Stimulated activated naive B cell treated with anti-CD40 and anti-IgM and Interleukin-4, amounts not matched to agents 10 μg/mL and 1 μg/mL and 100 μg/mL, for 72 hours (primary cell): ENCODE data around the gene MYO1H.
"Not testable (repeated sequence)": the region's sequence is repeated elsewhere in the genome, so short reads cannot be mapped to it uniquely, and the experiment has no call there.

ENCODE experiments used
- ATAC-seq, 2 donors: fragments of 150-1000 bp; cut with Tn5 transposase; replicated peaks; 2 replicates each; pipeline ENCODE4 v1.10.0; 2021; ENCODE audit warnings: moderate library complexity in 1 of 2
- DNase-seq: peaks from one replicate; pipeline ENCODE4 v3.0.0; 2021
- H3K27ac Mint-ChIP-seq: one replicate; pipeline ENCODE4 v1.8.0; 2022; ENCODE audit warnings: mild to moderate bottlenecking, mixed read lengths
- H3K27me3 Mint-ChIP-seq, 2 donors: one replicate each; pipeline ENCODE4 v1.8.0; 2022; ENCODE audit warnings: mixed read lengths in 2 of 2
- H3K36me3 Mint-ChIP-seq, 2 donors: one replicate each; pipeline ENCODE4 v1.8.0; 2022; ENCODE audit warnings: mixed read lengths in 2 of 2, mild to moderate bottlenecking in 1 of 2
- H3K4me1 Mint-ChIP-seq, 2 donors: one replicate each; pipeline ENCODE4 v1.8.0; 2022; ENCODE audit warnings: mixed read lengths in 2 of 2, mild to moderate bottlenecking in 1 of 2
- H3K4me3 Mint-ChIP-seq, 2 donors: one replicate each; pipeline ENCODE4 v1.8.0; 2022; ENCODE audit warnings: mild to moderate bottlenecking in 2 of 2, mixed read lengths in 2 of 2, moderate library complexity in 1 of 2
- H3K9me3 Mint-ChIP-seq, 2 donors: one replicate each; pipeline ENCODE4 v1.8.0; 2022; ENCODE audit warnings: mixed read lengths in 2 of 2, mild to moderate bottlenecking in 1 of 2

Gene MYO1H

GRCh38 chr12:109377139-109377685 is 29.5 kb downstream of the MYO1H start:
- DNase-seq (no peak), ATAC-seq (no peak)
- H3K4me1 Mint-ChIP-seq = no peaks in the 10 kb centered on the region
- no peaks in the 10 kb centered on the region for H3K36me3 Mint-ChIP-seq
- no peak overlapping the region for H3K4me3 Mint-ChIP-seq
- peaks cover 34 to 37% of the 10 kb centered on the region in 2 donors for H3K27me3 Mint-ChIP-seq
- H3K9me3 Mint-ChIP-seq = no peaks in the 10 kb centered on the region
- H3K27ac Mint-ChIP-seq = no peak overlapping the region

GRCh38 chr12:109378569-109378968 is 30.9 kb downstream of the MYO1H start:
- DNase-seq (no peak), ATAC-seq (no peak)
- no peaks in the 10 kb centered on the region for H3K36me3 Mint-ChIP-seq
- no peak overlapping the region for H3K4me3 Mint-ChIP-seq
- H3K4me1 Mint-ChIP-seq = no peaks in the 10 kb centered on the region
- no peak overlapping the region for H3K27ac Mint-ChIP-seq
- H3K27me3 Mint-ChIP-seq = peaks cover 39 to 42% of the 10 kb centered on the region in 2 donors
- H3K9me3 Mint-ChIP-seq = peaks cover 0 to 1% of the 10 kb centered on the region in 2 donors

GRCh38 chr12:109382031-109382430 is 34.3 kb downstream of the MYO1H start:
- Mint-ChIP-seq H3K4me1 (no peaks in the 10 kb centered on the region), H3K27ac (no peak overlapping the region), H3K4me3 (no peak overlapping the region), H3K9me3 (peaks cover 0 to 1% of the 10 kb centered on the region in 2 donors), H3K36me3 (no peaks in the 10 kb centered on the region), H3K27me3 (peaks cover 28 to 37% of the 10 kb centered on the region in 2 donors)
- DNase-seq = no peak
- ATAC-seq = no peak

- no peak overlapping the region for H3K27ac Mint-ChIP-seq
- ATAC-seq (no peak), DNase-seq (no peak)
- no peak overlapping the region for H3K4me3 Mint-ChIP-seq
- H3K36me3 Mint-ChIP-seq = no peaks in the 10 kb centered on the region
- peaks cover 5 to 8% of the 10 kb centered on the region in 2 donors for H3K9me3 Mint-ChIP-seq
- peaks cover 31 to 36% of the 10 kb centered on the region in 2 donors for H3K27me3 Mint-ChIP-seq
- no peaks in the 10 kb centered on the region for H3K4me1 Mint-ChIP-seq
These were observed 35.5 kb downstream of the MYO1H start for GRCh38 chr12:109383240-109383639.

- peaks cover 5 to 8% of the 10 kb centered on the region in 2 donors for H3K9me3 Mint-ChIP-seq
- no peak for ATAC-seq
- no peaks in the 10 kb centered on the region for H3K4me1 Mint-ChIP-seq
- no peak overlapping the region for H3K27ac Mint-ChIP-seq
- H3K36me3 Mint-ChIP-seq = no peaks in the 10 kb centered on the region
- H3K4me3 Mint-ChIP-seq = no peak overlapping the region
- DNase-seq = no peak
- H3K27me3 Mint-ChIP-seq = peaks cover 15 to 19% of the 10 kb centered on the region in 2 donors
These were observed 37.8 kb downstream of the MYO1H start for GRCh38 chr12:109385339-109386058.

GRCh38 chr12:109386059-109386433 is 38.3 kb downstream of the MYO1H start:
- no peaks in the 10 kb centered on the region for H3K4me1 Mint-ChIP-seq
- H3K27me3 Mint-ChIP-seq = peaks cover 17 to 18% of the 10 kb centered on the region in 2 donors
- H3K27ac Mint-ChIP-seq = no peak overlapping the region

GRCh38 chr12:109387425-109388166 is 39.9 kb downstream of the MYO1H start:
- DNase-seq (no peak), ATAC-seq (peak in 1 of 2 donors; percentile 39)
- Mint-ChIP-seq H3K4me3 (no peak overlapping the region), H3K27ac (no peak overlapping the region), H3K36me3 (no peaks in the 10 kb centered on the region), H3K4me1 (no peaks in the 10 kb centered on the region), H3K9me3 (peaks cover 5 to 8% of the 10 kb centered on the region in 2 donors), H3K27me3 (peaks cover 28 to 29% of the 10 kb centered on the region in 2 donors)

More at GRCh38 chr12:109386059-109386433, 38.3 kb downstream of the MYO1H start:
- peaks cover 5 to 8% of the 10 kb centered on the region in 2 donors for H3K9me3 Mint-ChIP-seq
- no peaks in the 10 kb centered on the region for H3K36me3 Mint-ChIP-seq
- H3K4me3 Mint-ChIP-seq = no peak overlapping the region
- DNase-seq = no peak
- no peak for ATAC-seq

- ATAC-seq = no peak
- H3K9me3 Mint-ChIP-seq = peaks cover 5 to 7% of the 10 kb centered on the region in 2 donors
- H3K27ac Mint-ChIP-seq = no peak overlapping the region
- no peaks in the 10 kb centered on the region for H3K4me1 Mint-ChIP-seq
- peaks cover 31 to 32% of the 10 kb centered on the region in 2 donors for H3K27me3 Mint-ChIP-seq
- no peak overlapping the region for H3K4me3 Mint-ChIP-seq
- H3K36me3 Mint-ChIP-seq = no peaks in the 10 kb centered on the region
- DNase-seq = no peak
These were observed 40.5 kb downstream of the MYO1H start for GRCh38 chr12:109388167-109388563.

GRCh38 chr12:109389146-109389545 is 41.4 kb downstream of the MYO1H start:
- Mint-ChIP-seq H3K9me3 (peaks cover 5 to 6% of the 10 kb centered on the region in 2 donors), H3K36me3 (no peaks in the 10 kb centered on the region), H3K4me3 (no peak overlapping the region), H3K4me1 (no peaks in the 10 kb centered on the region), H3K27ac (no peak overlapping the region), H3K27me3 (peaks cover 32 to 34% of the 10 kb centered on the region in 2 donors)
- no peak for DNase-seq
- ATAC-seq = peak in 1 of 2 donors; percentile 42

- ATAC-seq = peak; percentile 64
- DNase-seq = peak; percentile 15
These were observed 46.0 kb downstream of the MYO1H start for GRCh38 chr12:109393437-109394345.

GRCh38 chr12:109394891-109395290 is 47.2 kb downstream of the MYO1H start:
- Mint-ChIP-seq H3K4me1 (no peaks in the 10 kb centered on the region), H3K36me3 (no peaks in the 10 kb centered on the region), H3K9me3 (no peaks in the 10 kb centered on the region), H3K27ac (no peak overlapping the region), H3K27me3 (peaks cover 36 to 44% of the 10 kb centered on the region in 2 donors), H3K4me3 (no peak overlapping the region)
- ATAC-seq = no peak
- DNase-seq = no peak

More at GRCh38 chr12:109393437-109394345, 46.0 kb downstream of the MYO1H start:
- peaks cover 28 to 38% of the 10 kb centered on the region in 2 donors for H3K27me3 Mint-ChIP-seq
- H3K4me1 Mint-ChIP-seq = no peaks in the 10 kb centered on the region
- H3K4me3 Mint-ChIP-seq = no peak overlapping the region
- H3K36me3 Mint-ChIP-seq = no peaks in the 10 kb centered on the region
- no peak overlapping the region for H3K27ac Mint-ChIP-seq
- no peaks in the 10 kb centered on the region for H3K9me3 Mint-ChIP-seq

GRCh38 chr12:109404841-109405240 is 57.1 kb downstream of the MYO1H start:
- DNase-seq, H3K4me1 Mint-ChIP-seq, ATAC-seq, H3K27ac Mint-ChIP-seq, H3K36me3 Mint-ChIP-seq, H3K9me3 Mint-ChIP-seq, H3K4me3 Mint-ChIP-seq: not testable (repeated sequence)
- peaks cover 24 to 26% of the 10 kb centered on the region in 2 donors for H3K27me3 Mint-ChIP-seq

- peaks cover 21 to 24% of the 10 kb centered on the region in 2 donors for H3K27me3 Mint-ChIP-seq
- H3K9me3 Mint-ChIP-seq, H3K27ac Mint-ChIP-seq, H3K4me1 Mint-ChIP-seq, DNase-seq, ATAC-seq, H3K4me3 Mint-ChIP-seq, H3K36me3 Mint-ChIP-seq: not testable (repeated sequence)
These were observed 58.4 kb downstream of the MYO1H start for GRCh38 chr12:109406147-109406546.
